Left renal cortex interstitium (tissue), 4 donors: ENCODE measurements around the gene CRTC3. TPM values are rescaled to one million over a fixed set of nuclear protein-coding genes. Genes with fewer than 3 reads are reported as not detected.
"Not testable (repeated sequence)": the region's sequence is repeated elsewhere in the genome, so short reads cannot be mapped to it uniquely, and the experiment has no call there.

Experiments
- DNase-seq, 4 donors: peaks; one replicate each; pipeline ENCODE4 v3.0.0-alpha.2; 2013; ENCODE audit warnings: low read depth in 4 of 4, low spot score in 2 of 4, missing footprints in 1 of 4
- polyA plus RNA-seq, 4 donors: library from polyadenylated mRNA; unstranded; fragments of 120-200 nt; gene quantifications; one replicate each; pipeline ENCODE4 v1.2.1, GENCODE V29; 2013; ENCODE audit not compliant: insufficient read length in 4 of 4

Gene CRTC3
- polyA plus RNA-seq: 10 to 100 TPM; 27.0 to 36.8 (median 30.7) TPM

DNA sequence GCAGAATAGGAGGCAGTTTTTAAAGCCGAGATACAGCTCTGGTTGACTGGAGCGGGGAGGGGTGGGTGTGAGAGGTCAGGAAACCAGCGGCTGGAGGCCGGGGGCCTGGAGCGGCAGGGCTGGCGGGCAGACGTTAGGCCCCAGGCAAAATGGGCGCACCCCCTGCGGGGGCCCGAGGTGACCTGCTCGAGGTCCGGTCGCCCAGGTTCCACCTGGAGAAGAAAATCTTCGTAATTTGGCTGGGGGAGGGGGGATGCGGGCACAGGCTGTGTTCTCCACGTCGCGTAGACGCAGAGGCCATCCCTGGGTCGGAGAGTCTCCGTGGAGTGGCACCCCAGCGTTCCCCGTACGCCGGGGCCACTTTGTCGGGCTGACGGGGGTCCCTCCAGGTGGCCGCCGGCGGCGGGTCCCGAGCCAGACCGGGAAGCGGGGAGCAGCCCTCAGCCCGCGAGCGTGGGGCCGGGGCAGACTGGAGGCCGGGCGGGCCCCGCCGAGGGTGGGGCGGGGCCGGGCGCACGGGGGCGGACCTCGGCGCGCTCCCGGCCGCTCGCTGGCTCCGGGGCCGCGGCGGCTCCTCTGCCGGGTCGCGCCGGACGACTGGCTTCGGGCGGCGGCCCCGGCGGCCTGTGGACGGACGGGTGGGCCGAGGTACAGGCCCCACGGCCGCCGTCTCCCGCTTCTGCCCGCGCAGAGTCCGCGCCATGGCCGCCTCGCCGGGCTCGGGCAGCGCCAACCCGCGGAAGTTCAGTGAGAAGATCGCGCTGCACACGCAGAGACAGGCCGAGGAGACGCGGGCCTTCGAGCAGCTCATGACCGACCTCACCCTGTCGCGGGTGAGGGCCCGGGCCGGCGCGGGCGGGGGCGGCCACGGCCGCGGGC is at the start of gene CRTC3:
Gene CRTC3, plus strand, starts transcription at position 553 of the 879 bp plus-strand sequence. Its CDS starts 149 bp downstream, at position 702.
- no peak for DNase-seq

- DNase-seq: no peak
Observed at GRCh38 chr15:90481023-90481422, 48.7 kb upstream of the CRTC3 start.

DNA sequence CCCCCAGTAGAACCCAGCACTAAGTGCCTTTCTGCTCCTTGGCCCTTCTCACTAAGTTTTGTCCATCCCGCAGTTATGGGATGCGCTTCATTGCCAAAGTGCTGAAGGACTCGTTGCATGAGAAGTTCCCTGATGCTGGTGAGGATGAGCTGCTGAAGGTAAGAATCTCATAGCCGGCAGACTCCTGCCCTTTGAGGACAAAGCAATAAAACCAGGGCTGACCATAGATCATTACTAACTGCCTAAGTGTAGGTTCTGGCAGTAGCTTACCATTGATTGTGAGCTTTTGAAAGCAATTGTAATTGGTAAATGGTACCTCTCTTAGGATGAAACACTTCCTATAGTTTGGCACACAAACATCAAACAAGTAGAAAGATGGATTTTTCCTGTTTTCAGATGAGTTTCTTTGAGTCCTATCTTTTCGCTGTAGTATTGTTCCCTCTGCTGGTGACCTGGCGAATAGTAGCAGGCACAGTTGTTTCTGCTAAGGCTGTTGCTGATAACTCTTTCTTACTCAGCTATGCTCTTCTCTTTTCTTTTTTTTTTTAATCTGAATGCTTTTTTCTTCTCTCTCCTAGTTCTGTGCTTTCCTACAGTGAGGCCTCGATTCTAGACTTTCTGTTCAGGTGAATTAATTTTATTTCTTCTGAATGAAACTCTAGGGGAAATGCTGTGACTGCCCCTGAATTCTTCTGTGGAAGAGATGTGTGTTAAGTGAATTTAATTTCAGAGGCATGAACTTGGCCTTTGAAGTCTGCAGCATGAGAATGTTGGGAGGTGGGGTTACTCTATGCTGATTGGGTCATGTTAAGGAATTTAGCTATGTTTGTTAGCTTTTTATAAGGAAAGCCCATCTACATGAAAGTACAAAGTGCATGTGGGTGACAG is 47.4 kb upstream of the CRTC3 start:
- peak; percentile 18 to 56 (median 30) for DNase-seq

DNA sequence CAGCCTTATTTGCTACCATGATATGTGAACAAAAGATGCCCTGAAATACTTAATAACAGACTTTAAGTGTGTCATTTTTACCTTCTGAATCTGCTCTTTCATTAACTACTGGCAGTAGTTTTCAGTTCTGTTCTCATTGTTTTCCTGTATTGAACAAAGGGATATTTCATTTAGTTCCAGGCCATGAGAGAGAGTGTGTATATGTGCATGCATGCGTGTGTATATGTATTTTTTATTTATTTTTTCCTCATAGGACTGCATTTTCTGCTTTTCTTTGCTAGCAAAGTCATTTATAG is 46.8 kb upstream of the CRTC3 start:
- no peak for DNase-seq

DNA sequence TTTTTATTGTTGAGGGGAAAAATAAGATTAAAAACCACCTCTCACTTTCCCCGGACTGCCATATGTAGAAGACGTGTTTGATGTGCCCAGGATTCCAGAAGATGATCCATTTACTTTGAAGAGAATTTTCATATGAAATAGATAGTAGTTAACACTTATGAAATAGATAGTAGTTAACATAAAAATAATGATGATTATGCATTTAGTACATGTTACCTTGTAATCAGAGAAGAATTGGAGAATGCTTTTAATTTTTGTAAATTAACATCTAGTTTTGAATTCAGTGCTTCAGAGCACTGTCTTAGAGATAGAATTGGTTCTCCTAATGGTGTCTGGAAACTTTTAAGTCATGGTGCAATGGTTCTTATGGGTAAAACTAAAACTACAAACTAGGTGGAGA is 46.1 kb upstream of the CRTC3 start:
- no peak for DNase-seq

DNA sequence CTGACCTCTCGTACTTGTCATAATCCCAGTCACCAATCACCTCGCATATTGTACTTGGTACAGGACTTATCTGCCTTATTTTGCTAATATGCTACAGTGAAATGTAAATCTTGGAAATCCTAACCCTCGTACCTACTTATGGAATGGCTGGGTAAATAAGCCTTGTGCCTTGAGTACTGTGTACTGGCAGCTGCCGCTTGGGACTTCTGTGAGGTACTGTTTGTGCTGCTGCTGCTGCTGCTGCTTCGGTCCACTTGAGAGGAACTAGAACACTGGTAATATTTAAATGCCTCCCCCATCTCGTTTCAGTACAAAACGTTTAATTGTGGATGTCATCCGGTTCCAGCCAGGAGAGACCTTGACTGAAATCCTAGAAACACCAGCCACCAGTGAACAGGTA is 42.5 kb upstream of the CRTC3 start:
- no peak for DNase-seq

GRCh38 chr15:90489514-90489913 is 40.2 kb upstream of the CRTC3 start:
- DNase-seq: no peak

- no peak for DNase-seq
Observed at GRCh38 chr15:90489944-90490343, 39.8 kb upstream of the CRTC3 start.

DNA sequence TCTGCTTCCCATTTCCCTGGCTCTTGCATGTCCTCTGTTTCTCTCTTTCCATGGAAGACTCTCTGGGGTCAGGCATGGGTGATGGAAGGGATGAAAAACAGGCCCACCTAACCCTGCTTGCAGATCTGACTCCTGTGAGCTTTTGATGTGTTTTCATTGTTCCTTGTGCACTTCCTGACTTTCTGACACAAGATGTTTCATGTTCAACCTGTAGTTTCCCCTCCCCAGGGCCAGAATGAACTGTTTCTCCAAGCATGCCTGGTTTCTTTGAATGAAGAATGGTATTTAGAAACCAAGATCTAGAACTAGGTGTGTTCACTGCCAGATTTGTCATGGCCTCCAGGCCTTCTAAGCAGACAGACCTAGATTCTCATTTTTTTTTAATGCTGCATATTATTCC is 36.1 kb upstream of the CRTC3 start:
- DNase-seq: no peak

DNA sequence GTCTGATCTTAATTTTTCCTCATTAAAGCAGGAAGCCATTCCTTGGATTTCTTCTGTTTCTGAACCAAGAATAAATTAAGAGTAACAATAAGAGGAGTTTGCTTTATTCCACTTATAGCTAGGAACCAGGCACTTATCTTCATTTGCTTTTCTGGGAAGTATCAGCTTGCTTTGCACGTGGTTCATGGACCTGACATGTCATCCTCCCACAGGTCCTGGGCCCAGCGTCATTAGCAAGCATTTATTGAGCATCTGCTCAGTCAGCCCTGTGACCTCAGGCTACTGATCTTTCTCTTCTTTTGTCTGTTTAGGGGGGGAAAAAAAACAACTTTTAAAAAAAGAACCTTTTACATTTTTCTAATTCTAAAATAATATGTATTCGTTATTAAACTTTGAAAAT is 34.7 kb upstream of the CRTC3 start:
- no peak for DNase-seq

DNA sequence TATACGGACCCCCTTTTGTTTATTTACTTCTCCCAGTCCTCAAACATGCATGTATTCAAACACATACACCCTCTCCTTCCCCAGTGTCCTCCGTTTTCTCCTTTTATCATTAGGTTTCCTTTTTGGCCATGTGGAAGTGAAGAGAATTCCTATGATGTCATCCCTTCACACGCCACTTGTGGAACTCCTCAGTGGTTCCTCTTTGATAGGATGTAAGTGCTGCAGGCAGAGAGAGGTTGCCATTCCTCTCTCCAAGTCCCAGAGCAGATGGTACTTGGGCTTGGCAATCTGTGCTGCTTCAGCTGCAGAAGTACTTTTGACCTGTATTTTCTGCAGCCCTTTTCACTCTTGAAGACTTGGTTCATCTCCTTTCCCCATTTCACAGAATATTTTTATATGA is 32.9 kb upstream of the CRTC3 start:
- DNase-seq: no peak

DNA sequence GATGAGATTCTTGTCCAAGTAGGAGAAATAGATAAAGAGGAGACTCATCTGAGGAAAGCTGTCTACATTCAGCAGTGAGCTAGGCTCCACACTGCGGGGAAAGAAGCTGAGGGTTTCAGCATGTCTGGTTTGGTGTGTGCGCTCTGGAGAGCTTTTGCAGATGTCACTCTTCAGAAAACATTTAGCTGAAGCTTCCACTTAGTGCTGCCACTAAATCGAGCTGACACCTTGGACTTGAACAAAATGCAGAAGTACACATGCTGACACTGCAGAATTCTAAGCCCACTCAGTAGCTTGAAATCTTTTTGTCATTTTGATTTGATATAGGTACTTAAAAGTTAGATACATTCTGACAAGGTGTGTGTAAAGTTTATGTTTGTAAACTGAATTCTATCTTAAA is 32.3 kb upstream of the CRTC3 start:
- no peak for DNase-seq

GRCh38 chr15:90497912-90498311 is 31.8 kb upstream of the CRTC3 start:
- no peak for DNase-seq

GRCh38 chr15:90500171-90500570 is 29.6 kb upstream of the CRTC3 start:
- no peak for DNase-seq

GRCh38 chr15:90501898-90502297 is 27.8 kb upstream of the CRTC3 start:
- no peak for DNase-seq

- not testable (repeated sequence) for DNase-seq
Observed at GRCh38 chr15:90510781-90511180, 18.9 kb upstream of the CRTC3 start.

DNA sequence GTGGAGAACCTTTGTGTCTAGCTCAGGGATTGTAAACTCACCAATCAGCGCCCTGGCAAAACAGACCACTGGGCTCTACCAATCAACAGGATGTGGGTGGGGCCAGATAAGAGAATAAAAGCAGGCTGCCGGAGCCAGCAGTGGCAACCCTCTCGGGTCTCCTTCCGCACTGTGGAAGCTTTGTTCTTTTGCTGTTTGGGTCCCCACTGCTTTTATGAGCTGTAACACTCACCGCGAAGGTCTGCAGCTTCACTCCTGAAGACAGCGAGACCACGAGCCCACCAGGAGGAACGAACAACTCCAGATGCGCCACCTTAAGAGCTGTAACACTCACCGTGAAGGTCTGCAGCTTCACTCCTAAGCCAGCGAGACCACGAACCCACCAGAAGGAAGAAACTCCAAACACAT is 18.5 kb upstream of the CRTC3 start:
- not testable (repeated sequence) for DNase-seq

DNA sequence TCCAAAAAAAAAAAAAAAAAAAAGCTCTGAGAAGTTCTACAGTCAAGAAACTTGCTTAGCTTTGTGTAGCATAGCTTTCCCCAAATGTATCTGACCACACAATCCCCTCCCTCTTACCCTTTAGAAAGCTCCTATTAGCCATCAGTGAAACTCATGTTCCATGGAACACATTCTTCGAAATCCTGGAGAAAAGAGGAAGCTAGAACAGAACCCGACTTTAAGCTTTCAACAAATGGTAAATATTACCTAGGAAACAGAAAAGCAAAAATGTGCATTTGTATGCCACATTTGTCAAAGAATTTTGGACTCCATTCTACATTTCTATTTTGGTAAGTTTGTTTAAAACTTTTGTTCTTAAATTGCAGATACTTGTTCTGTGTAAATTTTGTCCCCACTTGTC is 17.4 kb upstream of the CRTC3 start:
- no peak for DNase-seq

- DNase-seq: no peak
Observed at GRCh38 chr15:90512981-90513380, 16.7 kb upstream of the CRTC3 start.

GRCh38 chr15:90513448-90513847 is 16.3 kb upstream of the CRTC3 start:
- DNase-seq: no peak

DNA sequence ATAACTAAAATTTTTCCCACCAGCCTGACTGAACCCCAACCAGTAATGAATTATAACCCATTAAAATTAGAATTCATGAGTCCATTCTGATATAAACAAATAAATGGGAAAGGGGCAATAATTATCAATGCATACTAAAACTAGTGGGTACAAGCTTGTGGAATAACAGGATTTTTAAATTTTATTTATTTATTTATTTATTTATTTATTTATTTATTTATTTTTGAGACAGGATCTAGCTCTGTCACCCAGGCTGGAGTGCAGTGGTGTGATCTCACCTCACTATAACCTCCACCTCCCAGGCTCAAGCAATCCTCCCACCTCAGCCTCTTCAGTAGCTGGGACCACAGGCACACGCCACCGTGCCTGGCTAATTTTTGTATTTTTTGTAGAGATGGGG is 15.8 kb upstream of the CRTC3 start:
- DNase-seq: not testable (repeated sequence)

DNA sequence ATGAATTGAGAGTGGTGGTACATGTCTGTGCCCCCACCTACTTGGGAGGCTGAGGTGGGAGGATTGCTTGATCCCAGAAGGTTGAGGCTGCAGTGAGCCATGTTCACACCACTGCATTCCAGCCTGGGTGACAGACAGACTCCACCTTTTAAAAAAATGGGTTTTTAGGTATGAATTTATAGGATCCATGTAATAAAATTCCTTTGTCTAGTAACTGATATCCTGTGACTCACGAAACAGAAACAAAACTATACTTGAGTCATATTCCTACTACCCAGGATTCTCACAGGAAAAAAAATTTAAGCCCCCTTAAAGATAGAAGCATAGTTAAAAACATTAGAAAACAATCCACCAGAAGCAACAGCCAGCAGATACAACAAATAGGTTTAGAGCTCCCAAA is 10.0 kb upstream of the CRTC3 start:
- DNase-seq: no peak
